Activated T-helper 1 cell treated with anti-CD3 and anti-CD28 coated beads, Interleukin-12 subunit alpha, Interleukin-12 subunit beta, Interleukin-2, Interleukin-4 antibody, amounts not matched to agents 30 ng/mL and 10 ng/mL and 1 ng/mL, durations not matched to agents 14 hours and 24 hours and 36 hours (primary cell): ENCODE measurements around the gene MED15. TPM values are rescaled to one million over a fixed set of nuclear protein-coding genes. Genes with fewer than 3 reads are reported as not detected.

Experiments used
- DNase-seq: peaks from one replicate; pipeline ENCODE4 v3.0.0; 2021; ENCODE audit warnings: low spot score
- H3K27ac Mint-ChIP-seq: one replicate; pipeline ENCODE4 v1.8.0; 2021; ENCODE audit warnings: mild to moderate bottlenecking, mixed read lengths
- H3K27me3 Mint-ChIP-seq: one replicate; pipeline ENCODE4 v1.8.0; 2022; ENCODE audit warnings: mild to moderate bottlenecking, moderate library complexity, mixed read lengths; ENCODE audit not compliant: insufficient read depth
- H3K36me3 Mint-ChIP-seq: one replicate; pipeline ENCODE4 v1.8.0; 2021; ENCODE audit warnings: low read depth, mixed read lengths
- H3K4me1 Mint-ChIP-seq: one replicate; pipeline ENCODE4 v1.8.0; 2021; ENCODE audit warnings: low read depth, mixed read lengths
- H3K4me3 Mint-ChIP-seq: one replicate; pipeline ENCODE4 v1.8.0; 2021; ENCODE audit warnings: mild to moderate bottlenecking, moderate library complexity, mixed read lengths
- H3K9me3 Mint-ChIP-seq: one replicate; pipeline ENCODE4 v1.8.0; 2021; ENCODE audit warnings: mixed read lengths
- intact Hi-C: fragments of 100-400 bp; cut with micrococcal nuclease; formaldehyde crosslinking; loops from one replicate; pipeline ENCODE4 v1.15.1; 2024
- total RNA-seq: library from RNA; stranded (reverse); gene quantifications from 2 replicates; pipeline ENCODE4 v1.2.3, GENCODE V29; 2022

Gene MED15
- total RNA-seq, 1 donor from 2014 or later: 110 TPM

GRCh38 chr22:20522134-20523004, 15.0 kb downstream of the MED15 start:
- peak overlapping the region; percentile 64 for H3K27ac Mint-ChIP-seq
- no peak for DNase-seq
- peaks cover 61% of the 10 kb centered on the region for H3K4me1 Mint-ChIP-seq
- no peak overlapping the region for H3K4me3 Mint-ChIP-seq
- intact Hi-C loops: loop anchor here (2.0 kb wide), 2 partner anchors 14 to 42 kb away; no protein-coding TSS in a partner anchor
- no peaks in the 10 kb centered on the region for H3K27me3 Mint-ChIP-seq
- no peaks in the 10 kb centered on the region for H3K9me3 Mint-ChIP-seq
- peaks cover 44% of the 10 kb centered on the region for H3K36me3 Mint-ChIP-seq

- peaks cover 44% of the 10 kb centered on the region for H3K36me3 Mint-ChIP-seq
- H3K4me3 Mint-ChIP-seq: peak overlapping the region; percentile 19
- no peak for DNase-seq
- peaks cover 56% of the 10 kb centered on the region for H3K4me1 Mint-ChIP-seq
- H3K27me3 Mint-ChIP-seq: no peaks in the 10 kb centered on the region
- intact Hi-C loops: loop anchor here (2.0 kb wide), 2 partner anchors 15 to 41 kb away; no protein-coding TSS in a partner anchor
- peak overlapping the region; percentile 47 for H3K27ac Mint-ChIP-seq
- no peaks in the 10 kb centered on the region for H3K9me3 Mint-ChIP-seq
Observed at GRCh38 chr22:20523086-20523983, 15.9 kb downstream of the MED15 start.

- peaks cover 53% of the 10 kb centered on the region for H3K4me1 Mint-ChIP-seq
- no peak for DNase-seq
- H3K9me3 Mint-ChIP-seq: no peaks in the 10 kb centered on the region
- peak overlapping the region; percentile 86 for H3K27ac Mint-ChIP-seq
- H3K27me3 Mint-ChIP-seq: no peaks in the 10 kb centered on the region
- no peak overlapping the region for H3K4me3 Mint-ChIP-seq
- peaks cover 43% of the 10 kb centered on the region for H3K36me3 Mint-ChIP-seq
- intact Hi-C loops: no loop called here
Observed at GRCh38 chr22:20524004-20524481, 16.6 kb downstream of the MED15 start.

GRCh38 chr22:20525048-20525447, 17.6 kb downstream of the MED15 start:
- intact Hi-C loops: no loop called here
- Mint-ChIP-seq H3K4me1 (peaks cover 51% of the 10 kb centered on the region), H3K27me3 (no peaks in the 10 kb centered on the region), H3K9me3 (no peaks in the 10 kb centered on the region), H3K27ac (no peak overlapping the region), H3K36me3 (peaks cover 37% of the 10 kb centered on the region), H3K4me3 (no peak overlapping the region)
- DNase-seq: no peak

- DNase-seq: no peak
- Mint-ChIP-seq H3K9me3 (no peaks in the 10 kb centered on the region), H3K27me3 (no peaks in the 10 kb centered on the region), H3K4me1 (peaks cover 50% of the 10 kb centered on the region), H3K36me3 (peaks cover 31% of the 10 kb centered on the region), H3K27ac (peak overlapping the region; percentile 21), H3K4me3 (no peak overlapping the region)
- intact Hi-C loops: no loop called here
Observed at GRCh38 chr22:20526305-20526627, 18.9 kb downstream of the MED15 start.

- no peaks in the 10 kb centered on the region for H3K9me3 Mint-ChIP-seq
- no peaks in the 10 kb centered on the region for H3K27me3 Mint-ChIP-seq
- intact Hi-C loops: no loop called here
- no peak overlapping the region for H3K4me3 Mint-ChIP-seq
- H3K27ac Mint-ChIP-seq: peak overlapping the region; percentile 42
- H3K36me3 Mint-ChIP-seq: peaks cover 31% of the 10 kb centered on the region
- peaks cover 55% of the 10 kb centered on the region for H3K4me1 Mint-ChIP-seq
- DNase-seq: no peak
Observed at GRCh38 chr22:20526628-20527355, 19.4 kb downstream of the MED15 start.

GRCh38 chr22:20528405-20528978, 21.1 kb downstream of the MED15 start:
- Mint-ChIP-seq H3K27ac (no peak overlapping the region), H3K27me3 (no peaks in the 10 kb centered on the region), H3K9me3 (no peaks in the 10 kb centered on the region), H3K4me3 (no peak overlapping the region), H3K4me1 (peaks cover 53% of the 10 kb centered on the region), H3K36me3 (peaks cover 21% of the 10 kb centered on the region)
- intact Hi-C loops: loop anchor here (2.0 kb wide), 1 partner anchor 14 kb away; no protein-coding TSS in a partner anchor
- no peak for DNase-seq

- Mint-ChIP-seq H3K27ac (peak overlapping the region; percentile 36), H3K4me1 (peaks cover 53% of the 10 kb centered on the region), H3K9me3 (no peaks in the 10 kb centered on the region), H3K4me3 (no peak overlapping the region), H3K36me3 (peaks cover 19% of the 10 kb centered on the region), H3K27me3 (no peaks in the 10 kb centered on the region)
- intact Hi-C loops: no loop called here
- no peak for DNase-seq
Observed at GRCh38 chr22:20530368-20531153, 23.2 kb downstream of the MED15 start.

- Mint-ChIP-seq H3K27me3 (no peaks in the 10 kb centered on the region), H3K4me3 (no peak overlapping the region), H3K27ac (no peak overlapping the region), H3K9me3 (no peaks in the 10 kb centered on the region), H3K36me3 (peaks cover 19% of the 10 kb centered on the region), H3K4me1 (peaks cover 53% of the 10 kb centered on the region)
- intact Hi-C loops: no loop called here
- no peak for DNase-seq
Observed at GRCh38 chr22:20531154-20531403, 23.7 kb downstream of the MED15 start.

- Mint-ChIP-seq H3K4me1 (peaks cover 47% of the 10 kb centered on the region), H3K4me3 (no peak overlapping the region), H3K27me3 (no peaks in the 10 kb centered on the region), H3K9me3 (no peaks in the 10 kb centered on the region), H3K27ac (no peak overlapping the region), H3K36me3 (peaks cover 14% of the 10 kb centered on the region)
- intact Hi-C loops: no loop called here
- DNase-seq: no peak
Observed at GRCh38 chr22:20531404-20532201, 24.2 kb downstream of the MED15 start.

- H3K4me1 Mint-ChIP-seq: peaks cover 40% of the 10 kb centered on the region
- no peaks in the 10 kb centered on the region for H3K9me3 Mint-ChIP-seq
- no peak for DNase-seq
- intact Hi-C loops: no loop called here
- no peaks in the 10 kb centered on the region for H3K27me3 Mint-ChIP-seq
- H3K27ac Mint-ChIP-seq: peak overlapping the region; percentile 71
- H3K36me3 Mint-ChIP-seq: peaks cover 11% of the 10 kb centered on the region
- no peak overlapping the region for H3K4me3 Mint-ChIP-seq
Observed at GRCh38 chr22:20532256-20532993, 25.0 kb downstream of the MED15 start.
